G401 (cell line): ENCODE data around the gene ZNF407. TPM values are rescaled to one million over a fixed set of nuclear protein-coding genes. Genes with fewer than 3 reads are reported as not detected.

Experiments used
- DNase-seq: peaks from one replicate; pipeline ENCODE4 v3.0.0-alpha.2; 2015; ENCODE audit warnings: low spot score
- in situ Hi-C: cut with HindIII; loops from 2 replicates; pipeline ENCODE4 v1.10.0; 2016; ENCODE audit warnings: low sequenced_read_pairs, mixed read lengths
- total RNA-seq: library from RNA; depleted of rRNA; stranded (reverse); fragments of >200 nt; shearing (Covaris generic); gene quantifications from 2 replicates; pipeline ENCODE4 v1.2.3, GENCODE V29; 2014

ZNF407 gene
- total RNA-seq, 1 experiment from 2014 or later = 12.6 TPM

GRCh38 chr18:74928194-74928968 is 330.7 kb downstream of the ZNF407 start:
- DNase-seq = no peak
- in situ Hi-C loops = no loop called here

- DNase-seq = no peak
- in situ Hi-C loops = no loop called here
Measured at GRCh38 chr18:74929110-74929509, 331.4 kb downstream of the ZNF407 start.

GRCh38 chr18:74930616-74931015 is 332.9 kb downstream of the ZNF407 start:
- in situ Hi-C loops = no loop called here

GRCh38 chr18:74933930-74934329 is 336.3 kb downstream of the ZNF407 start:
- no peak for DNase-seq
- in situ Hi-C loops = no loop called here

More at GRCh38 chr18:74930616-74931015, 332.9 kb downstream of the ZNF407 start:
- DNase-seq = no peak

- no peak for DNase-seq
- in situ Hi-C loops = no loop called here
Measured at GRCh38 chr18:74935434-74935833, 337.8 kb downstream of the ZNF407 start.

- DNase-seq = no peak
Measured at GRCh38 chr18:74936343-74936742, 338.7 kb downstream of the ZNF407 start.

GRCh38 chr18:74937291-74937690 is 339.6 kb downstream of the ZNF407 start:
- no peak for DNase-seq
- in situ Hi-C loops = no loop called here

More at GRCh38 chr18:74936343-74936742, 338.7 kb downstream of the ZNF407 start:
- in situ Hi-C loops = no loop called here

GRCh38 chr18:74940856-74941255 is 343.2 kb downstream of the ZNF407 start:
- in situ Hi-C loops = no loop called here
- DNase-seq = no peak

GRCh38 chr18:74942319-74942910 is 344.7 kb downstream of the ZNF407 start:
- in situ Hi-C loops = no loop called here
- no peak for DNase-seq

- no peak for DNase-seq
- in situ Hi-C loops = no loop called here
Measured at GRCh38 chr18:74944676-74945075, 347.0 kb downstream of the ZNF407 start.

- DNase-seq = no peak
- in situ Hi-C loops = no loop called here
Measured at GRCh38 chr18:74945774-74946545, 348.3 kb downstream of the ZNF407 start.

GRCh38 chr18:74946646-74947375 is 349.1 kb downstream of the ZNF407 start:
- no peak for DNase-seq
- in situ Hi-C loops = no loop called here

GRCh38 chr18:74947417-74947816 is 349.7 kb downstream of the ZNF407 start:
- in situ Hi-C loops = no loop called here
- peak; percentile 61 for DNase-seq

GRCh38 chr18:74947875-74948274 is 350.2 kb downstream of the ZNF407 start:
- no peak for DNase-seq
- in situ Hi-C loops = no loop called here

- in situ Hi-C loops = no loop called here
- no peak for DNase-seq
Measured at GRCh38 chr18:74949611-74950010, 351.9 kb downstream of the ZNF407 start.

GRCh38 chr18:74950479-74950878 is 352.8 kb downstream of the ZNF407 start:
- no peak for DNase-seq
- in situ Hi-C loops = no loop called here

GRCh38 chr18:74951165-74951760 is 353.6 kb downstream of the ZNF407 start:
- in situ Hi-C loops = no loop called here
- DNase-seq = no peak

- DNase-seq = no peak
- in situ Hi-C loops = no loop called here
Measured at GRCh38 chr18:74957588-74958224, 360.0 kb downstream of the ZNF407 start.

GRCh38 chr18:74959216-74959615 is 361.5 kb downstream of the ZNF407 start:
- in situ Hi-C loops = no loop called here
- DNase-seq = no peak
